Testis (tissue), 2 donors: ENCODE results near the gene PTPRU.
"Not testable (repeated sequence)": the region's sequence is repeated elsewhere in the genome, so short reads cannot be mapped to it uniquely, and the experiment has no call there.

ENCODE experiments used
- CTCF ChIP-seq, 3 experiments: fragments of 450-650 bp in 2 of 3; fragments of 200-600 bp in 1 of 3; sonication (generic) in 1 of 3; IDR thresholded peaks; one replicate each; pipeline ENCODE4 v1.5.1; 2016 to 2019; ENCODE audit warnings: antibody characterized with exemption in 3 of 3, mild to moderate bottlenecking in 2 of 3, moderate library complexity in 1 of 3
- POLR2A ChIP-seq: fragments of 450-650 bp; IDR thresholded peaks from one replicate; pipeline ENCODE4 v1.6.1; 2017; ENCODE audit warnings: antibody characterized with exemption, mild to moderate bottlenecking, moderate library complexity

DNA sequence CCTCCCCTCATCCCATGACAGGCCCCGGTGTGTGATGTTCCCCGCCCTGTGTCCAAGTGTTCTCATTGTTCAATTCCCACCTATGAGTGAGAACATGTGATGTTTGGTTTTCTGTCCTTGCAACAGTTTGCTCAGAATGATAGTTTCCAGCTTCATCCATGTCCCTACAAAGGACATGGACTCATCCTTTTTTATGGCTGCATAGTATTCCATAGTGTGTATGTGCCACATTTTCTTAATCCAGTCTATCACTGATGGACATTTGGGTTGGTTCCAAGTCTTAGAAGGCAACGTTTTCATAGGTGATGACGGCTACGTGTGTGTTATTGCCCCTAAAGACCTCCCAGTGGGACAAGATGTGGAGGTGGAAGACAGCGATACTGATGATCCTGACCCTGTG is 65.4 kb downstream of the PTPRU start:
- not testable (repeated sequence) for TF ChIP-seq CTCF (IDR thresholded peaks at IDR 0.05); POLR2A
